ENCODE results near the gene SF1. TPM values are rescaled to one million over a fixed set of nuclear protein-coding genes. Genes with fewer than 3 reads are reported as not detected.

Gene SF1
- total and polyA plus RNA-seq, 5 donors from 2014 or later = 75.0 to 1,361 (median 91.8) TPM

- no peak overlapping the region for H3K4me3 ChIP-seq (ENCODE audit: low read depth, low read length)
- peaks cover 20% of the 10 kb centered on the region for H3K4me1 ChIP-seq (ENCODE audit: control insufficient read depth, insufficient read depth, low read length, poor library complexity, severe bottlenecking)
- H3K27ac ChIP-seq (ENCODE audit: insufficient read depth, low read length, poor library complexity, severe bottlenecking) = no peak overlapping the region
- H3K27ac Mint-ChIP-seq = no peak overlapping the region
- H3K36me3 ChIP-seq (ENCODE audit: control insufficient read depth, insufficient read depth, low read length) = peaks cover 18% of the 10 kb centered on the region
- no peaks in the 10 kb centered on the region for H3K27me3 ChIP-seq (ENCODE audit: control insufficient read depth, insufficient read depth, low read length)
- no peak overlapping the region for H3K4me3 Mint-ChIP-seq
- peaks cover 14 to 26% (median 22%) of the 10 kb centered on the region in 4 donors for H3K4me1 Mint-ChIP-seq
- H3K27me3 Mint-ChIP-seq = no peaks in the 10 kb centered on the region
- no peak for ATAC-seq (ENCODE audit: low read depth in 2 of 2)
- H3K9me3 Mint-ChIP-seq = no peaks in the 10 kb centered on the region
- DNase-seq = no peak
- H3K9me3 ChIP-seq (ENCODE audit: control insufficient read depth in 2 of 2, low read length in 2 of 2) = no peaks in the 10 kb centered on the region
- peaks cover 4% of the 10 kb centered on the region for H3K36me3 Mint-ChIP-seq
Measured at GRCh38 chr11:64784813-64785581, 6.7 kb upstream of the SF1 start.

GRCh38 chr11:64778223-64778472, 194 bp downstream of the SF1 start:
- Histone ChIP-seq H3K4me3 (ENCODE audit: low read depth, low read length) (no peak overlapping the region), H3K36me3 (ENCODE audit: control insufficient read depth, insufficient read depth, low read length) (peaks cover 43% of the 10 kb centered on the region), H3K27me3 (ENCODE audit: control insufficient read depth, insufficient read depth, low read length) (no peaks in the 10 kb centered on the region), H3K4me1 (ENCODE audit: control insufficient read depth, insufficient read depth, low read length, poor library complexity, severe bottlenecking) (peaks cover 65% of the 10 kb centered on the region), H3K9me3 (ENCODE audit: control insufficient read depth in 2 of 2, low read length in 2 of 2) (no peaks in the 10 kb centered on the region), H3K27ac (ENCODE audit: insufficient read depth, low read length, poor library complexity, severe bottlenecking) (peak overlapping the region; percentile 99)
- peaks cover 39% of the 10 kb centered on the region for H3K36me3 Mint-ChIP-seq
- no peak for DNase-seq
- peak overlapping the region; percentile 92 to 99 (median 92) for H3K4me3 Mint-ChIP-seq
- peak overlapping the region; percentile 100 for H3K27ac Mint-ChIP-seq
- no peak for ATAC-seq (ENCODE audit: low read depth in 2 of 2)
- H3K27me3 Mint-ChIP-seq = peaks cover 17% of the 10 kb centered on the region
- peaks cover 35 to 79% (median 64%) of the 10 kb centered on the region in 4 donors for H3K4me1 Mint-ChIP-seq
- H3K9me3 Mint-ChIP-seq = no peaks in the 10 kb centered on the region

- H3K9me3 ChIP-seq (ENCODE audit: control insufficient read depth in 2 of 2, low read length in 2 of 2) = no peaks in the 10 kb centered on the region
- H3K27ac ChIP-seq (ENCODE audit: insufficient read depth, low read length, poor library complexity, severe bottlenecking) = peak overlapping the region; percentile 99
- Mint-ChIP-seq H3K9me3 (no peaks in the 10 kb centered on the region), H3K27me3 (peaks cover 17% of the 10 kb centered on the region), H3K4me3 (peak overlapping the region; percentile 92 to 99 (median 94)), H3K27ac (peak overlapping the region; percentile 93 to 95 (median 95)), H3K4me1 (peaks cover 36 to 83% (median 68%) of the 10 kb centered on the region in 4 donors), H3K36me3 (peaks cover 42% of the 10 kb centered on the region)
- DNase-seq (peak; percentile 75 to 86 (median 83)), ATAC-seq (ENCODE audit: low read depth in 2 of 2) (peak in 1 of 2 donors; percentile 0)
- H3K36me3 ChIP-seq (ENCODE audit: control insufficient read depth, insufficient read depth, low read length) = peaks cover 48% of the 10 kb centered on the region
- peak overlapping the region; percentile 100 for H3K4me3 ChIP-seq (ENCODE audit: low read depth, low read length)
- peaks cover 70% of the 10 kb centered on the region for H3K4me1 ChIP-seq (ENCODE audit: control insufficient read depth, insufficient read depth, low read length, poor library complexity, severe bottlenecking)
- no peaks in the 10 kb centered on the region for H3K27me3 ChIP-seq (ENCODE audit: control insufficient read depth, insufficient read depth, low read length)
Measured at GRCh38 chr11:64777449-64778222, 706 bp downstream of the SF1 start.

- peaks cover 55% of the 10 kb centered on the region for H3K36me3 ChIP-seq (ENCODE audit: control insufficient read depth, insufficient read depth, low read length)
- Mint-ChIP-seq H3K9me3 (no peaks in the 10 kb centered on the region), H3K36me3 (peaks cover 49% of the 10 kb centered on the region), H3K4me3 (peak overlapping the region; percentile 92 to 99 (median 94)), H3K27me3 (peaks cover 17% of the 10 kb centered on the region), H3K4me1 (peaks cover 44 to 85% (median 72%) of the 10 kb centered on the region in 4 donors), H3K27ac (peak overlapping the region; percentile 93 to 95 (median 95))
- H3K27me3 ChIP-seq (ENCODE audit: control insufficient read depth, insufficient read depth, low read length) = no peaks in the 10 kb centered on the region
- H3K4me1 ChIP-seq (ENCODE audit: control insufficient read depth, insufficient read depth, low read length, poor library complexity, severe bottlenecking) = peaks cover 78% of the 10 kb centered on the region
- DNase-seq (no peak), ATAC-seq (ENCODE audit: low read depth in 2 of 2) (no peak)
- H3K9me3 ChIP-seq (ENCODE audit: control insufficient read depth in 2 of 2, low read length in 2 of 2) = no peaks in the 10 kb centered on the region
- H3K27ac ChIP-seq (ENCODE audit: insufficient read depth, low read length, poor library complexity, severe bottlenecking) = peak overlapping the region; percentile 76
- peak overlapping the region; percentile 100 for H3K4me3 ChIP-seq (ENCODE audit: low read depth, low read length)
Measured at GRCh38 chr11:64776875-64777274, 1.5 kb downstream of the SF1 start.

- DNase-seq (no peak), ATAC-seq (ENCODE audit: low read depth in 2 of 2) (no peak)
- peaks cover 54% of the 10 kb centered on the region for H3K36me3 Mint-ChIP-seq
- H3K4me3 Mint-ChIP-seq = peak overlapping the region; percentile 92 to 99 (median 94)
- peaks cover 48 to 89% (median 76%) of the 10 kb centered on the region in 4 donors for H3K4me1 Mint-ChIP-seq
- H3K27me3 Mint-ChIP-seq = peaks cover 17% of the 10 kb centered on the region
- peaks cover 60% of the 10 kb centered on the region for H3K36me3 ChIP-seq (ENCODE audit: control insufficient read depth, insufficient read depth, low read length)
- H3K4me3 ChIP-seq (ENCODE audit: low read depth, low read length) = peak overlapping the region; percentile 100
- peaks cover 82% of the 10 kb centered on the region for H3K4me1 ChIP-seq (ENCODE audit: control insufficient read depth, insufficient read depth, low read length, poor library complexity, severe bottlenecking)
- no peaks in the 10 kb centered on the region for H3K9me3 Mint-ChIP-seq
- H3K9me3 ChIP-seq (ENCODE audit: control insufficient read depth in 2 of 2, low read length in 2 of 2) = no peaks in the 10 kb centered on the region
- peak overlapping the region; percentile 14 to 95 (median 95) for H3K27ac Mint-ChIP-seq
- peak overlapping the region; percentile 76 for H3K27ac ChIP-seq (ENCODE audit: insufficient read depth, low read length, poor library complexity, severe bottlenecking)
- no peaks in the 10 kb centered on the region for H3K27me3 ChIP-seq (ENCODE audit: control insufficient read depth, insufficient read depth, low read length)
Measured at GRCh38 chr11:64776425-64776824, 1.9 kb downstream of the SF1 start.

- no peaks in the 10 kb centered on the region for H3K27me3 ChIP-seq (ENCODE audit: control insufficient read depth, insufficient read depth, low read length)
- Mint-ChIP-seq H3K36me3 (peaks cover 71% of the 10 kb centered on the region), H3K27me3 (peaks cover 14% of the 10 kb centered on the region), H3K9me3 (no peaks in the 10 kb centered on the region), H3K27ac (peak overlapping the region in 1 of 3 donors; percentile 20), H3K4me1 (peaks cover 32 to 88% (median 74%) of the 10 kb centered on the region in 4 donors), H3K4me3 (peak overlapping the region; percentile 92 to 99 (median 94))
- no peaks in the 10 kb centered on the region for H3K9me3 ChIP-seq (ENCODE audit: control insufficient read depth in 2 of 2, low read length in 2 of 2)
- peak overlapping the region; percentile 47 for H3K27ac ChIP-seq (ENCODE audit: insufficient read depth, low read length, poor library complexity, severe bottlenecking)
- peaks cover 83% of the 10 kb centered on the region for H3K36me3 ChIP-seq (ENCODE audit: control insufficient read depth, insufficient read depth, low read length)
- H3K4me1 ChIP-seq (ENCODE audit: control insufficient read depth, insufficient read depth, low read length, poor library complexity, severe bottlenecking) = peaks cover 82% of the 10 kb centered on the region
- DNase-seq = no peak
- ATAC-seq (ENCODE audit: low read depth in 2 of 2) = no peak
- H3K4me3 ChIP-seq (ENCODE audit: low read depth, low read length) = peak overlapping the region; percentile 39
Measured at GRCh38 chr11:64774144-64774543, 4.2 kb downstream of the SF1 start.

- Mint-ChIP-seq H3K4me1 (peaks cover 32 to 96% (median 83%) of the 10 kb centered on the region in 4 donors), H3K36me3 (peaks cover 88% of the 10 kb centered on the region), H3K4me3 (peak overlapping the region; percentile 59 to 96 (median 69)), H3K27ac (peak overlapping the region; percentile 15 to 67 (median 66)), H3K27me3 (peaks cover 10% of the 10 kb centered on the region), H3K9me3 (no peaks in the 10 kb centered on the region)
- Histone ChIP-seq H3K36me3 (ENCODE audit: control insufficient read depth, insufficient read depth, low read length) (peaks cover 99% of the 10 kb centered on the region), H3K4me3 (ENCODE audit: low read depth, low read length) (peak overlapping the region; percentile 39), H3K27ac (ENCODE audit: insufficient read depth, low read length, poor library complexity, severe bottlenecking) (peak overlapping the region; percentile 70), H3K9me3 (ENCODE audit: control insufficient read depth in 2 of 2, low read length in 2 of 2) (no peaks in the 10 kb centered on the region), H3K27me3 (ENCODE audit: control insufficient read depth, insufficient read depth, low read length) (no peaks in the 10 kb centered on the region), H3K4me1 (ENCODE audit: control insufficient read depth, insufficient read depth, low read length, poor library complexity, severe bottlenecking) (peaks cover 96% of the 10 kb centered on the region)
- no peak for ATAC-seq (ENCODE audit: low read depth in 2 of 2)
- peak in 1 of 3 donors; percentile 48 for DNase-seq
Measured at GRCh38 chr11:64772303-64773018, 5.9 kb downstream of the SF1 start.

Measured in CD4-positive, CD25-positive, alpha-beta regulatory T cell (primary cell).